ENCODE measurements around the gene KRTAP10-11.
"Not testable (repeated sequence)": the region's sequence is repeated elsewhere in the genome, so short reads cannot be mapped to it uniquely, and the experiment has no call there.

DNA sequence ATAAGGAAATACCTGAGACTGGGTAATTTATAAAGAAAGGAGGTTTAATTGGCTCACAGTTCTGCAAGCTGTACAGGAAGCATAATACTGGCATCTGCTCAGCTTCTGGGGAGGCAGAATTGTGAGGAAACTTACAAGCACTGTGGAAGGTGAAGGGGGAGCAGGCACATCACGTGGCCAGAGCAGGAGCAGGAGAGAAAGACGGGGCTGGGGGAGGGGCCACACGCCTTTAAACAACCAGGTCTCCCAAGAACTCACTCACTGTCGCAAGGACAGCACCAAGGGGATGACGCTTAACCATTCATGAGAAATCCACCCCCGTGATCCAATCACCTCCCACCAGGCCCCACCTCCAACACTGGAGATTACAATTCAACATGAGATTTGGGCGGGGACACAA, 15.4 kb downstream of the KRTAP10-11 start:
- TF ChIP-seq, protein P1, sequence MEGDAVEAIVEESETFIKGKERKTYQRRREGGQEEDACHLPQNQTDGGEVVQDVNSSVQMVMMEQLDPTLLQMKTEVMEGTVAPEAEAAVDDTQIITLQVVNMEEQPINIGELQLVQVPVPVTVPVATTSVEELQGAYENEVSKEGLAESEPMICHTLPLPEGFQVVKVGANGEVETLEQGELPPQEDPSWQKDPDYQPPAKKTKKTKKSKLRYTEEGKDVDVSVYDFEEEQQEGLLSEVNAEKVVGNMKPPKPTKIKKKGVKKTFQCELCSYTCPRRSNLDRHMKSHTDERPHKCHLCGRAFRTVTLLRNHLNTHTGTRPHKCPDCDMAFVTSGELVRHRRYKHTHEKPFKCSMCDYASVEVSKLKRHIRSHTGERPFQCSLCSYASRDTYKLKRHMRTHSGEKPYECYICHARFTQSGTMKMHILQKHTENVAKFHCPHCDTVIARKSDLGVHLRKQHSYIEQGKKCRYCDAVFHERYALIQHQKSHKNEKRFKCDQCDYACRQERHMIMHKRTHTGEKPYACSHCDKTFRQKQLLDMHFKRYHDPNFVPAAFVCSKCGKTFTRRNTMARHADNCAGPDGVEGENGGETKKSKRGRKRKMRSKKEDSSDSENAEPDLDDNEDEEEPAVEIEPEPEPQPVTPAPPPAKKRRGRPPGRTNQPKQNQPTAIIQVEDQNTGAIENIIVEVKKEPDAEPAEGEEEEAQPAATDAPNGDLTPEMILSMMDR (IDR thresholded peaks at IDR 0.05), result not testable (repeated sequence)
- not testable (repeated sequence) for TF ChIP-seq POLR2A (IDR thresholded peaks at IDR 0.05)
